Stomach smooth muscle (tissue), 2 donors: ENCODE measurements around the gene STXBP5.

Experiments
- H3K27ac ChIP-seq: one replicate; pipeline ENCODE4 v1.7.0; 2013; ENCODE audit warnings: mild to moderate bottlenecking, low read length, inconsistent platforms
- H3K27me3 ChIP-seq, 2 donors: one replicate each; pipeline ENCODE4 v1.7.0; 2013; ENCODE audit warnings: low read length in 2 of 2; ENCODE audit not compliant: insufficient read depth in 2 of 2, control insufficient read depth in 1 of 2
- H3K36me3 ChIP-seq, 2 donors: one replicate each; pipeline ENCODE4 v1.7.0; 2013; ENCODE audit warnings: low read length in 2 of 2; ENCODE audit not compliant: control insufficient read depth in 2 of 2, insufficient read depth in 2 of 2
- H3K4me1 ChIP-seq: one replicate; pipeline ENCODE4 v1.7.0; 2013; ENCODE audit warnings: low read length; ENCODE audit not compliant: control insufficient read depth, insufficient read depth
- H3K4me3 ChIP-seq, 2 donors: one replicate each; pipeline ENCODE4 v1.7.0; 2013; ENCODE audit warnings: low read length in 2 of 2
- H3K9ac ChIP-seq, 2 donors: one replicate each; pipeline ENCODE4 v1.7.0; 2013; ENCODE audit warnings: low read length in 2 of 2, mild to moderate bottlenecking in 1 of 2
- H3K9me3 ChIP-seq, 2 donors: one replicate each; pipeline ENCODE4 v1.7.0; 2013; ENCODE audit warnings: low read length in 2 of 2; ENCODE audit not compliant: control insufficient read depth in 2 of 2
- donor health status: healthy.
- donor health status: Pancreatic carcinoma.

The STXBP5 gene

GRCh38 chr6:147179809-147180208 is 24.4 kb upstream of the STXBP5 start:
- Histone ChIP-seq H3K27me3 (no peaks in the 10 kb centered on the region), H3K4me3 (no peak overlapping the region), H3K36me3 (no peaks in the 10 kb centered on the region)

GRCh38 chr6:147180926-147181325 is 23.3 kb upstream of the STXBP5 start:
- Histone ChIP-seq H3K4me1 (no peaks in the 10 kb centered on the region), H3K4me3 (no peak overlapping the region), H3K27ac (no peak overlapping the region)

More at GRCh38 chr6:147179809-147180208, 24.4 kb upstream of the STXBP5 start:
- Histone ChIP-seq H3K9me3 (no peaks in the 10 kb centered on the region), H3K4me1 (no peaks in the 10 kb centered on the region), H3K27ac (no peak overlapping the region), H3K9ac (no peak overlapping the region)

GRCh38 chr6:147184379-147184778 is 19.8 kb upstream of the STXBP5 start:
- no peaks in the 10 kb centered on the region for H3K27me3 ChIP-seq
- no peak overlapping the region for H3K27ac ChIP-seq
- H3K4me1 ChIP-seq = no peaks in the 10 kb centered on the region
- H3K9ac ChIP-seq = no peak overlapping the region
- H3K4me3 ChIP-seq = no peak overlapping the region
- no peaks in the 10 kb centered on the region for H3K36me3 ChIP-seq
- no peaks in the 10 kb centered on the region for H3K9me3 ChIP-seq

More at GRCh38 chr6:147180926-147181325, 23.3 kb upstream of the STXBP5 start:
- Histone ChIP-seq H3K36me3 (no peaks in the 10 kb centered on the region), H3K9me3 (no peaks in the 10 kb centered on the region), H3K27me3 (no peaks in the 10 kb centered on the region), H3K9ac (no peak overlapping the region)

- no peaks in the 10 kb centered on the region for H3K36me3 ChIP-seq
- no peak overlapping the region for H3K27ac ChIP-seq
- H3K4me3 ChIP-seq = no peak overlapping the region
- H3K4me1 ChIP-seq = no peaks in the 10 kb centered on the region
- H3K27me3 ChIP-seq = no peaks in the 10 kb centered on the region
- no peak overlapping the region for H3K9ac ChIP-seq
- no peaks in the 10 kb centered on the region for H3K9me3 ChIP-seq
Measured at GRCh38 chr6:147185216-147185615, 19.0 kb upstream of the STXBP5 start.

- Histone ChIP-seq H3K27ac (no peak overlapping the region), H3K27me3 (no peaks in the 10 kb centered on the region), H3K9me3 (no peaks in the 10 kb centered on the region), H3K4me3 (no peak overlapping the region), H3K9ac (no peak overlapping the region), H3K36me3 (no peaks in the 10 kb centered on the region), H3K4me1 (no peaks in the 10 kb centered on the region)
Measured at GRCh38 chr6:147190556-147190955, 13.7 kb upstream of the STXBP5 start.

- no peaks in the 10 kb centered on the region for H3K4me1 ChIP-seq
- no peaks in the 10 kb centered on the region for H3K9me3 ChIP-seq
- H3K27me3 ChIP-seq = no peaks in the 10 kb centered on the region
- no peak overlapping the region for H3K9ac ChIP-seq
- no peak overlapping the region for H3K4me3 ChIP-seq
- H3K36me3 ChIP-seq = no peaks in the 10 kb centered on the region
- H3K27ac ChIP-seq = no peak overlapping the region
Measured at GRCh38 chr6:147192278-147192911, 11.8 kb upstream of the STXBP5 start.

GRCh38 chr6:147194652-147195411 is 9.4 kb upstream of the STXBP5 start:
- Histone ChIP-seq H3K4me1 (no peaks in the 10 kb centered on the region), H3K27ac (no peak overlapping the region), H3K4me3 (no peak overlapping the region), H3K36me3 (no peaks in the 10 kb centered on the region), H3K9me3 (no peaks in the 10 kb centered on the region), H3K9ac (no peak overlapping the region), H3K27me3 (no peaks in the 10 kb centered on the region)

- Histone ChIP-seq H3K9ac (no peak overlapping the region), H3K27ac (no peak overlapping the region), H3K9me3 (no peaks in the 10 kb centered on the region), H3K4me3 (no peak overlapping the region), H3K4me1 (no peaks in the 10 kb centered on the region), H3K27me3 (no peaks in the 10 kb centered on the region), H3K36me3 (no peaks in the 10 kb centered on the region)
Measured at GRCh38 chr6:147195510-147195909, 8.7 kb upstream of the STXBP5 start.

- H3K27ac ChIP-seq = no peak overlapping the region
- H3K4me1 ChIP-seq = no peaks in the 10 kb centered on the region
- no peak overlapping the region for H3K4me3 ChIP-seq
- no peaks in the 10 kb centered on the region for H3K27me3 ChIP-seq
- no peak overlapping the region for H3K9ac ChIP-seq
- no peaks in the 10 kb centered on the region for H3K9me3 ChIP-seq
- H3K36me3 ChIP-seq = no peaks in the 10 kb centered on the region
Measured at GRCh38 chr6:147195987-147196386, 8.2 kb upstream of the STXBP5 start.

GRCh38 chr6:147200711-147201110 is 3.5 kb upstream of the STXBP5 start:
- no peaks in the 10 kb centered on the region for H3K36me3 ChIP-seq
- no peak overlapping the region for H3K27ac ChIP-seq
- H3K4me1 ChIP-seq = no peaks in the 10 kb centered on the region
- no peak overlapping the region for H3K9ac ChIP-seq
- no peak overlapping the region for H3K4me3 ChIP-seq
- no peaks in the 10 kb centered on the region for H3K27me3 ChIP-seq
- H3K9me3 ChIP-seq = no peaks in the 10 kb centered on the region

- Histone ChIP-seq H3K27ac (no peak overlapping the region), H3K9ac (peak overlapping the region; percentile 3 to 22), H3K36me3 (no peaks in the 10 kb centered on the region), H3K9me3 (no peaks in the 10 kb centered on the region), H3K27me3 (no peaks in the 10 kb centered on the region), H3K4me1 (no peaks in the 10 kb centered on the region), H3K4me3 (peak overlapping the region; percentile 87 to 94)
Measured at GRCh38 chr6:147201885-147202515, 2.2 kb upstream of the STXBP5 start.
